Stimulated activated CD4-positive, alpha-beta T cell treated with anti-CD3 and anti-CD28 coated beads, Interleukin-12 subunit alpha, Interleukin-12 subunit beta, amount 100 ng/mL, for 24 hours (primary cell): ENCODE data around the gene CYTH4.
A peak's percentile ranks its signal among the peaks of the same experiment; 100 is the strongest.

Source experiments
- DNase-seq, 2 experiments: peaks; one replicate each; pipeline ENCODE4 v3.0.0-alpha.2; 2020; ENCODE audit warnings: low read depth in 2 of 2

The CYTH4 gene

DNA sequence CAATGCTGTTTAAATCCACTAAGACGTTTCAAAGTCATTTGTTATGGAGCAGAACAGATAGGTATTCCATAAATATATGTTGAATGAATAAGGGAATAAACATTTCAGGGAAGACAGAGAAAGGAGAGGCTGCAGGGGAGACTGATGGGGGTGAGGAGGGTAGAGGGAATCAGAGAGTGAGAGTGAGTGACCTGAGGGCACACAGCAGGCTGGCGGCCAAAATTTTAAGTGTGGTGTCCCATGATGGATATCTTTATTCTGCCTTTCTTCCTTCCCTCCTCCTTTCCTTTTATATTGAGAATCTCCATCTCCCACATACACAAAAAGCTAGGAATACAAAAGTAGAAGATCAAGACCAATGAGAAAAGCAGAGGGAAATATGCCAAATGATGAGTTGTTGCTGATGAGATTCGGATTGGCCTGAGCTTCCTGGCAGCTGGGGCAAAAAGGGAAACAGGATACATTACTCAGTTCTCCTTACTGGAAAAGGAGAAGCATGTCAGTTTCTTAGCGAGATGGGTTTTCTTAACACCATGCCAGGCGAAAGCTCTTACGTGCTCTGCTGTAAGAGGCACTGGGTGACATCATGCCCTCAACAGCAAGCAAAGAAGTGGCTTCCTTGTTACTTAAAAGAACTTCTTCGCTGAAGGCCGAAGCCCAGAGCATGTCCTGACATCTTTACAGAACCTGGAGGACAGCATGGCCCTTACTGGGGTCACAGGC lies 11.2 kb upstream of the CYTH4 start:
- no peak for DNase-seq

DNA sequence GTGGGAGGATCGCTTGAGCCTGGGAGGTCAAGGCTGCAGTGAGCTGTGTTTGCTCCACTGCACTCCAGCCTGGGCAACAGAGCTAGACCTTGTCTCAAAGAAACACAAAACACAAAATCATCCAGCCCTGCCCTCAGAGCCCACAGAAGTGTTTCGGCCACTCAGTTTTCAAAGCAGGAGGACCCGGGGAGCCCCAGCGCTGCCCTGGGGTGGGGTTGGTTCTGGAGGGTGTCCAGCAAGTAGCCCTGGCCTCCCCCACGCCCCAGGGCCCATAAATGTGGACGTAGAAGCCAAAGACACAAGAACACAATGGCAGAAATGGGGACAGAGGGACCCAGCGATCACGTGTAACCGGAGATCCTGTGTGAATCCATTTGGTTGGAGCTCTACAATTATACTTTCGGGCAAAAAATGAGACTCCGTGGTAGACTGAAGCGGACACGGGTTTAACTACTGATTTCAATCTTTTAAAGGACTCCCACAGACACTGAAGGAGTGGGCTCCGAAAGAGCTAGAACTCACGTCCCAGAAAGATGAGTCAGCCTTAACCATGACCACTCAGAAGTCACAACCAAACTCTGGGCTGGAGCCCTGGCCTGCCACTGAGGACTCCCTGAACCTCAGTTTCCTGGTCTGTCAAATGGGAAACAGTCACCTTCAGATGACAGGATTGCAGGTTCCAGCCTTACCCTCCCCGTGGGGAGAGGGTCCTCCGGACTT lies 9.0 kb upstream of the CYTH4 start:
- DNase-seq, result no peak

DNA sequence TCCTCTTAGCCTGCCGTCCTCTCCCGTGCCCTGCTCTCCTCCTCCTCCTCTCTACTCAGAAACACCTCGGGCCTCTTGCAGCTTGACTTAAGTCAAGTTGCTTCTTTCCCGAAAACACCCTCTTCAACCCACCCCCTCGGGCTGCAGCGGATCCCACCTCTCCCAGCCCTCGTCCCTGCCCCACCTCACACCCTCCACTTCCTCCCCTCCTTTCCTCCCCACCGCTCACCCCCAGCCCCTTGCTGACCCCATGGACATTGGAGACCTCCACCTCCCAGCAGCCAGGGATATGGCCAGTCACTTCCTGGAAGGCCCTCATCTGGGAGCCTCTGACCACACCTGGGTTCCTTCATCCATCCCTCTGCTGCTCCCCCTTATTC lies 8.5 kb upstream of the CYTH4 start:
- DNase-seq, result no peak

DNA sequence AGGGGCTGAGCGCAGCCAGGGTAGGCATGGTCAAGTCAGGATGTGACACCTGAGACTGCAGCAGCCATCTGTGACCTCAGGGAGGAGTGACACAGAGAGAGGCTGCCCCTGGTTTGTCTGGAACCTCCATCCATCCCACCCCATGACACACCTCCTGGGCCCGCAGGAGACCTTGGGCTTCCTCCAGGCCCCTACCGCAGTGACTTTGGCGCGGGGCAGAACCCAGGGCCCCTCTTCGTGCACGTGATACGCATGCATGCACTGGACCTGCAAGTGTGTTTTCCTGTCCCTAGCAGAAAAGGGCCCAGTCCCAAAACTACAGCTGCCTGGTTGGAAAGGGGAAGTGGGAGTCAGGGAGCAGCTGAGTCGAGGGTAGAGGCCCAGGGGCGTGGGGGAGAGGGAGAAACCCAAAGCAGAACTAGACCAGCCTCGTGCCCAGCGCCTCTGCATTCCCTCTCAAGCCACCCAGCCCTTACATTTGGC lies 7.9 kb upstream of the CYTH4 start:
- no peak for DNase-seq

DNA sequence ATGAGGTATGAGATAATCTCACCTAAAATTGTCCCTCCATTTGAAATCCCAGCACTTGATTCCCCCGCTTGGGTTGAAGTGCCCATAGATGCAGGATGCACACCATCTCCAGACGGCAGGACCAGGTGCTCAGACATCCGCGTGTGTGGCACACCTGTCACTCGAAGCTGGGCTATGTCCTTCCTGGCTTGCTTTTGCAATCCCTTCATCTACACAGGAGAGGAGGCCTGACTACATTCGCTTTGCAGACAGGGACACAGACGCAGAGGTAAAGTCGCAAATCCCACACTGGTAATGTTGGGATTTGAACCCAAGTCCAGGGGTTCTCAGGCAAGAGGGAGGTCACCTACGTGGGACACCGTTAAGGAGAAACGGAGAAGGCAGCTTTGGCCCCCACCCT lies 7.2 kb upstream of the CYTH4 start:
- no peak for DNase-seq

DNA sequence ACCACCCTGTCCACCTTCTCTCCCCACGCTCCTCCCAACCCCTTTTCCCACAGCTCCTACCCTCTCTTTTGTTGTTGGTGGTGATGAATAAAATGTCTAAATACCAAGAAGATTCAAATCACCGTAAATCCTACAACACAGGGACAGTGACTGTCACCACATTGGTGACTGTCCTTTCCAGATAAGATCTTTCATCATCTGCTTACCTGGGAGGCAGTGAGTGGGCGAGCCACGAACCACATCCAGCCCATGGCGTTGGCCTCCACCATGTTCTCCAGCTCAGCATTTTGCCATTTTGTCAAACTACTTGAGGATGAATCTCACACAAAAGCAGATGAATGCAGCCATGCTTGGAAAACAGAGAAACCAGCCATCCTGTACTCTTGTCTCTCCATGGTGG lies 6.7 kb upstream of the CYTH4 start:
- DNase-seq, result no peak

DNA sequence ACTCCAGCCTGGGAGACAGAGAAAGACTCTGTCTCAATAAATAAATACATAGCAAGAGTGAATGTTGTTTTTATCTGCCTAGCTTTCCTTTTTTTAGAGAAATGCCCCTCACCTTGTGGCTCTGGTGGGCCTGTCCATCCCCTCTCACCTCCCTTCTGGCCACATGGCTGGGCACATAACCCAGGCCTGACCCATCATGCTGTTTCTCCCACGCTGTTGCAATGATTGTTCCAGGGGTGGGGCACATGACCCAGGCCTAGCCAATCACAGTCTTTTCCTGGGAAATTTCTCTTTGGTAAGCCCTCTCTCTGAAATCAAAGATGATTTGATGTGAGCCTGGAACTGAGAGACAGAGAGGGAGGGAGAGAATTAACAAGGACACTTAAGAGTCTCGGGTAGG lies 5.5 kb upstream of the CYTH4 start:
- DNase-seq, result no peak

DNA sequence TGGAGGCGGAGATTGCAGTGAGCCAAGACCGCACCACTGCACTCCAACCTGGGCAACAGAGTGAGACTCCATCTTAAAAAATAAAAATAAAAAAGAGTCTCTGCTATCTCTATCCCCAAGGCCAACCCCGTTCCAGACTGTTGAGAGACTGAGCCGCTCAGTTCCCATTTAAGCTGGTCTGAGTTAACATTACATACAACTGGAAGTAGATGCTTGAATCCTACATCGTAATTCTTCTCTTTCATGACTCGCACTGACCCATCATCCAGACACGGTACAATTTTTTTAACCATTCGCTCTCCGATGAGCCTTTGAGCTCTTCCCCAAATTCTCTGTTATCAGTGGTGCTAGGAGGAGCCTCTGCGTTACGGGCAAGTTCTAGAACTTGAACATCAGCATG lies 4.9 kb upstream of the CYTH4 start:
- DNase-seq, result no peak

DNA sequence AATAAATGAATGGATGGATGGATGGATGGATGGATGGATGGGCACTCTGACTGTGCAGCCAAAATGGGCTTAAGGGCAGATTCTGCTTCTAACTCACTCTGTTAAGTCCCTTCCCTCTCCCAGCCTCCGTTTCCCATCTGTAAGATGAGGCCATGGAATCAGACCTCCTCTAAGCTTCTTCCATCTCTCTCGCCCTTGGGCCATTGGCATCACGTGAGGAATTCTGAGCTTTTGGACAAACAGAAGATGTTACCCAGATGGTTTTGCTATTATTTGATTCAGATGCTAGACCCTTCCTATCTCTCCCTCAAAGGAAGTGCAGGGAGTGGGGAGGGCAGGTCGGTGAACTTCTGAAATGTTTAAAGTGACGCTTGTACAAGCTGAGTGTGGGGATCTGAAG lies 4.0 kb upstream of the CYTH4 start:
- no peak for DNase-seq

DNA sequence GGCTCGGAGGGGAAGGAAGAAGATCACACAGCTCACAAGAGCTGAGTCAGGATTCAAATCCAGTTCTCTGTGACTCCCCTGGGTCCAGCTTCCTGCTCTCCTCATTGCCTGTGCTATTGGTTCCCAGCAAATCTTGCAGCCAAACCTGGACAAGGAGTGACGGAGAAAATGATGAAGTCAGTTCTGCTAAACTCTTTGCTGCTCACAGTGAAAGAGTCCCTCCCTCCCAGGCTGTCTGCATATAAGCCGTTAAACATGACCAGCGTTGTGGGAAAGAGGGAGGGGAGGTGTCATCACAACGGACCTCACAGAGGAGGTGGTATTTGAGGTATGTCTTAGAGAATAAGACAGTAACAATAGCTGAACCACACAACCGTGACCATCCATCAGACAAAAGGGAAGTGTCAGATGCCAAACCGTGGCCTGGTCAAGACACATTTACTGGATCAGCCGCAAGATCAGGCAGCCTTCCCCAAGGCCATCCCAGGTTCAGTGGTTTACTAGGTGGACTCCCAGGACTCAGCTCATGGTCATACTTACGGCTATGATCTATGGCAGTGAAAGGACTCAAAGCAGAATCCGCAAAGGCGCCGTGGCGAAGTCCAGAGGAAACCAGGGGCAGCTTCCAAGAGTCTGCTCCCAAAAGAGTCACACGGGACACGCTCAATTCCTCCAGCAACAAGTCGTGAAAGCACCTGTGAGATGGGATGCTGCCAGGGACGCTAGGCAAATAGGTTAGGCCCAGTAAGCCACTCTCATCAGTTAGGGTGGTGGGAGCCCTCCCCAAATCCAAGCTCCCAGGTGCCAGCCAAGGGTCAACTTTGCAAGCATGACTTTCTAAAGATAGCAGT lies 2.8 kb upstream of the CYTH4 start:
- no peak for DNase-seq

DNA sequence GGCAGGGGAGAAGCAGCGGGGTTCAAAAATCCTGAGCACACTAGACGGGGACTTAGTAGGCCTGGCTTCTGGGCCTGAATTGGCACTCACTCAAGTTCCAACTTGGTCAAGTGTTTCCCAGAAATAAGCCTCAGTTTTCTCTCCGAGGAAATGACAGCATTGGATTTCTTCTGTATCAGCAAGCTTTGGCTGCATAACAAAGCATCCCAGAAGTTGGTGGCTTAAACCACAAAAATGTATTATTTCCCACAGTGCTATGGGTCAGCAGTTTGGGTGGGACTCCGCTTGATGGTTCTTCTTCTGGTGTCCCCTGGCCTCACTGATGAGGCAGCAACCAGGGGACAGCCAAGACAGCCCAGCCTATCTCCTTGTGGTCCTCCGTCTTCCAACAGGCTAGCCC lies 1.6 kb upstream of the CYTH4 start:
- no peak for DNase-seq

DNA sequence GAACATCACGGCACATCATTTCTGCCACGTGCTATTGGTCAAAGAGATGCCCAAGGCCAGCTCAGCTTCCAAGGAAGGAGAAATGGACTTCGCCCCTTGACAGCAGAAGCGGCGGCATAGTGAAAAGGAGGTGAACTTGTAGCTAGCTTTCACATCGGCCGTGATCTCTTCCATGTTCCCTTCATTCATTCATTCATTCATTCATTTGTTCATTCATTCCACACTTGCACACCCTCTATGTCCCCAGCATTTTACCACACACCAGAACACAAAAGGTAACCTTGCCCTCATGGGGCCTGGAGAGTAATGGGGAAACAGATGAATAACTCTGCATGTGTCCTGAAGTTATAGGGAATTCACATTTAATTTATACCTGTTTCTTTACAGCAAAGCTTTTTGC lies 1.1 kb upstream of the CYTH4 start:
- no peak for DNase-seq

DNA sequence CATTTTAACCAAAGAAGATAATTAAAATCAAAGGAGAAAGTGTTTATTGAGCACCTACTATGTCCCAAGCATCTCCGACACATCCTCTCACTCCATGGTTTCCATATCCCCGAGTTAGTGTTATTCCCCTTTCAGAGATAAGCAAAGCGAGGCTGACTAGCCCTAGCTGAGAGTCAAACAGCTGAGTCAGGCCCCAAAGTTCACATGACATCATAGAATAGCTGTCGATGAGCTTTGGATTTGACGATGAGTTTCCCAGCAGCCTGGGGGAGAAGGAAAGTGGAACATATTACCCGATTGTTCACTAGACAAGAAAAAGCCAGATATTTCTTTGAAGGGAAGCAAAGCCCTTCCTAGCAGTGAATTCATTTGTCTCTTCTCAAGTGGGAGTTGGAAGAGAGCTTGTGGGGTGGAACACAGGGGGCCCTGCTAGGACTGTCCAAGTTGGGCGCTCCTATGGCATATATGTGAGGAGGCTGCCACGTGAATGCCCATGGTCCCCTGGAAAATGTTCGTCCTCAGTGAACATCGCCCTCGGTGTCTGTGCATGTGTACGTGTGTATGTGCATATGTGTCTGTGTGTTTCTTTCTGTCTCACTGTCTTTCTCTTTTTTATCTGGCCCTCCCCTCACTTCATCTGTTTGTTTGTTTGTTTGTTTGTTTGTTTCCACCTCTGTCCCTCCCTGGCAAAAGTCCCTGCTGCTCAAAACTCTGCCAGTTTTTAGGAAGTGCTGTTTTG lies 493 bp upstream of the CYTH4 start:
- DNase-seq, result no peak

DNA sequence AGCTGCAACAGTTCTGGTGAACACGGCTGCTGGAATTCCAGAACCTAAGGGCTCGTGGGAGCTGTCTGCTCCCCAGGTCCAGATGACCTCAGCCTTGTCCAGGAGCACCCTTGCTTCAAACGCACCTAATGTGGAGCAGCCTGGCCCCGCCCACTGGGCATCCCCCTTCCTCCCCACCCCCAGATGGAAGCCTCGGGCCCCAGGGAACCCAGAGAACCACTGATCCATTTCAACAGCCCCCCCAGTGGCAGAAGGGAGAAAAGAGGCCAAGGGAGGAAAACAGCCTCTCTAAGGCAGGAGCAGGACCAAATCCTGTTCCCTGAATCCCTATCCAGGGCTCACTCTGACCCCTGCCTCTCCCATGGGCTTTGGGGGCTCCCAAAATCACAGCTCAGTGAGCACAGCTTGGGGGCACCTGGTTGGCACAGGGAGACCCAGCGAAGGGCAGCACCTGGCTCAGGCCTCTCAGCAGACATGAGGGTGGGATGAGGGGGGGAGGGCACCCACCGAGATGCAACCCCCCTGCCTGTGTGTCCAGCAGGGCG lies 1.2 kb downstream of the CYTH4 start:
- peak in 1 of 2 experiments; percentile 33 for DNase-seq

DNA sequence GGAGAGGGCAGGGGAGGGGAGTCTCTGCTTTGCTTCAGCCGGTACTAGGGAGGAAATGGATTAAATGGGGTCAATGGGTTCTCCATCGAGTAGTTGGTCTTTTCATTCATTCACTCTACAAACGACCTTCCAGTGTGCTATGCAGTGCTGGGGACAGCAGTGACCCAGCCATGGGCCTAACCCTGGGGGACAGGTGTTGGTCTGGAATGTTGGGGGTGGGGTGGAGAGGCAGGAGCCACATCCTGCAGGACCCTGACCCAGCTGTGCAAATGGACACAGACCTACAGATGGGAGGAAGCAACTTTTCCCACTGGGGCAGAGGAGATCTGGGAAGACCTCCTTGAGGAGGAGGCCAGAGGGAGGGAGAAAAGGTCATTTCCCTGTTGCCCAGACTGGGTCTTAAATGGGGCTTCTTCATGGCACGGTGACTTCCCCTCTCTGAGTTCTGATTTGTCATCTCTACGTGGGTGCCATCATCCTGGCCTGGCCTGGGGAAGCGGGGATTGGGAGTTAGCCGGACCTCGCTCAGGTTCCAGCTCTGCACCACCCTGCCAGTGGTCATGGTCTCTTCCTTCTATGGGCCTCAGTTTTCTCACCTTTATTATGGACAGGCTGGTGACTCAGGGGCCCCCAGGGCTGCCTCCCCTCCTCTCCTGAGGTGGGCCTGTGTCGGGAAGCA lies 2.0 kb downstream of the CYTH4 start:
- DNase-seq, result no peak

DNA sequence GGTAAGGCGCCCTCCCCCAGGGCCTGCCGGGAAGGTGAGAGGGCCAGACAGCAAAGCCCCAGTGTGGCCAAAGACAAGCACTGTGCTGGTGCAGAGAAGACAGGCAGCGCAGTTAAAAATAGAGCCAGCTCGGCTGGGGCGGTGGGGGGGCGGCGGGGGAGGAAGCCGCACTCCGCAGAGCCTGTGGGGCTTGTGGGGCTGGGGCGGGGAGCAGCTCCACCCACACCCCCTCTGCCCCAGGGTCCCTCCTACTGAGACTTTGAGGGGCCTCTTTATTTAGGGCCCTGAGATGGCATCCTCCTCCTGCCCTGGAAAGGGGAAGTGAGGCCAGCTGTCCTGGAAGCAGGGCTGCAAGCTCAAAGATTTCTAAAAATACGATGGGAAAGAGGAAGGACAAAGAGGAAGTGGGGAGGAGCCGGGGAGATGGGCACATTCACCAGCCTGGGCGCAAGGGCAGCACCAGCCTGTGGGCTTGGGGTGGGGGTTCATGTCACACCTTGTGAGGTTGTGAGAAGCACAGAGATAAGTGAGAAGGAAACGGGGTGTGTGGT lies 2.6 kb downstream of the CYTH4 start:
- no peak for DNase-seq

DNA sequence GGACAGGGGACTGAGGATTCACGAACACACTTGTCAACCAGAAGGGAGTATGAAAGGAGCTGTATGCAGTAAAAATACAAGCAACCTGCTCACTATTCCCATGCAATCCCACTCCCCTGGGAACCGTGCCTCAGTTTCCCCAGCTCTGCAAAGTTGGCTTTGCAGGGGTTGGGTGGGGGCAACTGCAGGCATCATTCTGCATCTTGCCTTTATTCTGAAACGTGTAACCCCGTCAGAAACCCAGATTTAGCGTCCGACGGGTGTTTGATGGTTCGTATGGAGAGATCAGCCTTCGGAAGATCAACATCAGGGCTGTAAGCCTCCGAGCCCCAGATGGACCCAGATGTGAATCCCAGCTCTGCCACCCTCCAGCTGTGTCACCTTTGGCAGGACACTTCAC lies 3.6 kb downstream of the CYTH4 start:
- DNase-seq, result no peak

DNA sequence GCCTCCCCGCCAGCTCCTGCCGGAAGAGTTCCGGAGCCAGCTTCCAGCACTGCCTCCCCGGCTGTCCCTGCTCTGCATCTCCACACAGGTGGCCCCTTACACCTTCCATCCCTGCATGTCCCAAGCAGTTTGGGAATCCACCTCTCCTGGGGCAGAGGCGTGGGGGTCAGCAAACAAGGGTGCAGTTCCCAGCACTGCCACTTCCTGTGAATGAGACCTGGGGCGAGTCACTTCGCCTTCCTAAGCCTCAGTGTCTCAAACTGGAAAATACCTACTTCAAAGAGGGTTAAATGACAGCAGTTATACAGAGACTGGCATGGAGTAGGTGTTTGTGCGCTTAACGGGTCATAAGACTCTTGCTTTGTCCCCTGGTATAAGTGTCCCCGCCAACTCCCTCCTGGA lies 5.2 kb downstream of the CYTH4 start:
- DNase-seq, result no peak

DNA sequence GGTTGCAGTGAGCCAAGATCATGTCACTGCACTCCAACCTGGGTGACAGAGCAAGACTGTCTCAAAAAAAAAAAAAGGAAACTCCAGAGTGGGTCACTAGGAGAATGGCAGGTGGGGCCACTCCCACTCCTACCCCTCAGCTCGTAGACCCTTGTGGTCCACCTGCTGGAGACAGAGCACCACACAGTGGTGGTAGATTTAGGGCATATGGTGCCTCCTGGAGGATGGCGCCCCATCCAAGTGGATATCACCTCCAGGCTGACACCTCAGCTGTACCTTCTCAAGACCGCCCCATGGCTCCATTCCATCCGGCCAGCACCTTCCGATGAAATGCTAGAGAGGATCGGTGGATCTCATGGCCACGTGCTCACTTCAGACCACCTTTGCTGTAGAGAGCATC lies 6.2 kb downstream of the CYTH4 start:
- DNase-seq, result no peak

DNA sequence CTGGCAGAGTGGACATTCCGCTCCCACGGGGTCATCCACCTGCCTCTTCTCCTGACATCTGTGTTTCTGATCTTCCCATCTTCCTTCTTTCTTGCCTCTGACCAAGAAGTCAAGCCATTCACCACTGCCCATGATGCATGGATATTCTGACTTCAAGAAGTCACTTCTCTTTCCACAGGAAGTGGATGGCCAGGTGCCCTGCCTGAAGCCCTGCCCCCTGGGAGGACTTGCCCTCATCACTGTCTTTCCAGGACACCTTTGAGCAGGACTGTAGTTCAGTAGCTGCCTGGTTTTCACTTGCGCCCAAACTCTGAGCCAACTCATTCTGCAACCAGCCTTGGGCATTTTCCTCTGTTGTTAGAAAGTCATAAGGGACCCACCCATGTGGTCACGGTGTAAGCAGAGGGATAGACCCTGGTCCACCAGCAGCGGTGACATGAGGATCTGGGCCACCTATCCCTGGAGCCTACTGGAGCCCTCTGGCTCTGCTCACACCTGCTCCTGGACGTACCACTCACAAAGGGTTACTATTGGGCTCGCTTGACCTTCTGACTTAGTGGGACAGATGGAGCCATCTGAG lies 6.9 kb downstream of the CYTH4 start:
- DNase-seq, result no peak
